A549 (cell line): ENCODE data around the gene GPC1. TPM values are rescaled to one million over a fixed set of nuclear protein-coding genes. Genes with fewer than 3 reads are reported as not detected.

Source experiments
- ATAC-seq, 2 experiments: fragments of 200-7000 bp in 1 of 2; fragments of >200 bp in 1 of 2; cut with Nextera tagmentation in 1 of 2; cut with Tn5 transposase in 1 of 2; 3 replicates each; pipeline versions ENCODE4 v1.8.0 to v1.9.1; 2018 to 2020; ENCODE audit warnings: mild to moderate bottlenecking in 1 of 2, moderate library complexity in 1 of 2
- CTCF ChIA-PET: fragments of 300-600 bp; sonication (Branson Sonifier 250); formaldehyde crosslinking; extraction: SDS; loops from one replicate; lab custom pipeline; 2021; ENCODE audit warnings: antibody characterized with exemption, inconsistent platforms; lab: Yijun Ruan, JAX
- POLR2A ChIA-PET: fragments of 350-600 bp; formaldehyde crosslinking; extraction: SDS; loops from one replicate; lab custom pipeline; 2021; ENCODE audit warnings: antibody characterized with exemption, inconsistent platforms; lab: Yijun Ruan, JAX
- DNase-seq, 2 experiments: peaks; one replicate each; pipeline versions ENCODE4 v3.0.0 to v3.0.0-alpha.2; 2011 to 2016; ENCODE audit warnings: low read depth in 1 of 2, low spot score in 1 of 2
- FAIRE-seq: peaks from 2 replicates; lab custom pipeline; 2011; peaks lifted over from hg19 to GRCh38; lab: Jason Lieb, UNC
- H3K27ac ChIP-seq, 2 experiments: fragments of >200 bp; sonication (Bioruptor Twin); formaldehyde crosslinking; 3 replicates each; pipeline ENCODE4 v1.5.1; 2016 to 2017
- H3K4me1 ChIP-seq: fragments of >200 bp; sonication (Bioruptor Twin); formaldehyde crosslinking; 3 replicates; pipeline ENCODE4 v1.6.1; 2016
- H3K4me2 ChIP-seq: fragments of >200 bp; sonication (Bioruptor Twin); formaldehyde crosslinking; 3 replicates; pipeline ENCODE4 v1.6.1; 2016
- H3K4me3 ChIP-seq: fragments of >200 bp; sonication (Bioruptor Twin); formaldehyde crosslinking; 3 replicates; pipeline ENCODE4 v1.5.1; 2016
- H3K9me3 ChIP-seq: fragments of >200 bp; sonication (Bioruptor Twin); formaldehyde crosslinking; 3 replicates; pipeline ENCODE4 v1.6.1; 2016
- ATOH8 ChIP-seq: fragments of 250-450 bp; sonication (Bioruptor Pico); IDR thresholded peaks from 2 replicates; pipeline ENCODE4 v1.5.0; 2020; ENCODE audit warnings: low read depth, mild to moderate bottlenecking, moderate library complexity
- CBX2 ChIP-seq: fragments of 200-600 bp; sonication (generic); IDR thresholded peaks from 2 replicates; pipeline ENCODE4 v1.6.1; 2016; ENCODE audit warnings: low read depth, mild to moderate bottlenecking, borderline replicate concordance
- CHD2 ChIP-seq: fragments of 150-350 bp; IDR thresholded peaks from 2 replicates; pipeline ENCODE4 v1.6.1; 2014; ENCODE audit warnings: low read length; ENCODE audit not compliant: partially characterized antibody
- CHD4 ChIP-seq: fragments of 200-600 bp; sonication (generic); IDR thresholded peaks from 2 replicates; pipeline ENCODE4 v1.6.1; 2016; ENCODE audit warnings: antibody characterized with exemption, mild to moderate bottlenecking, borderline replicate concordance
- CTCF ChIP-seq: fragments of >200 bp; sonication (Bioruptor Twin); formaldehyde crosslinking; IDR thresholded peaks from 3 replicates; pipeline ENCODE4 v1.5.1; 2016
- FOSB ChIP-seq: fragments of 250-450 bp; sonication (Bioruptor Pico); IDR thresholded peaks from 2 replicates; pipeline ENCODE4 v1.5.0; 2020; ENCODE audit warnings: mild to moderate bottlenecking, moderate library complexity
- FOSL2 ChIP-seq, 2 experiments: fragments of 450-650 bp in 1 of 2; fragments of >200 bp in 1 of 2; sonication (Bioruptor Twin) in 1 of 2; formaldehyde crosslinking; IDR thresholded peaks; 2 replicates each; pipeline versions ENCODE4 v1.5.0 to v1.6.1; 2016 to 2020; ENCODE audit warnings: mild to moderate bottlenecking in 1 of 2, moderate library complexity in 1 of 2
- HES2 ChIP-seq: fragments of >200 bp; sonication (Bioruptor Twin); formaldehyde crosslinking; IDR thresholded peaks from 2 replicates; pipeline ENCODE4 v1.6.1; 2016
- HMGXB4 ChIP-seq: fragments of 250-450 bp; sonication (Bioruptor Pico); IDR thresholded peaks from 2 replicates; pipeline ENCODE4 v1.5.0; 2021; ENCODE audit warnings: mild to moderate bottlenecking, moderate library complexity, borderline replicate concordance
- HOXA7 ChIP-seq: fragments of 250-450 bp; sonication (Bioruptor Pico); IDR thresholded peaks from 2 replicates; pipeline ENCODE4 v1.5.0; 2020; ENCODE audit warnings: mild to moderate bottlenecking, moderate library complexity
- KDM1A ChIP-seq: fragments of 200-600 bp; sonication (generic); IDR thresholded peaks from 2 replicates; pipeline ENCODE4 v1.6.1; 2016; ENCODE audit warnings: low read depth, mild to moderate bottlenecking
- MAZ ChIP-seq: fragments of 150-350 bp; IDR thresholded peaks from 2 replicates; pipeline ENCODE4 v1.6.1; 2014; ENCODE audit warnings: antibody characterized with exemption, low read depth, low read length, borderline replicate concordance
- MYC ChIP-seq: IDR thresholded peaks from 2 replicates; pipeline ENCODE4 v1.6.1; 2012; ENCODE audit warnings: mild to moderate bottlenecking, inconsistent platforms, low read length, improper control_type of control experiment, borderline replicate concordance
- RARB ChIP-seq: fragments of 250-450 bp; sonication (Bioruptor Pico); IDR thresholded peaks from 2 replicates; pipeline ENCODE4 v1.8.0; 2021; ENCODE audit warnings: mild to moderate bottlenecking, moderate library complexity
- REST ChIP-seq: fragments of 200-600 bp; sonication (generic); IDR thresholded peaks from 2 replicates; pipeline ENCODE4 v1.6.1; 2016; ENCODE audit warnings: antibody characterized with exemption, mild to moderate bottlenecking, moderate library complexity
- RFX5 ChIP-seq: fragments of 450-650 bp; IDR thresholded peaks from 2 replicates; pipeline ENCODE4 v1.7.1; 2014; ENCODE audit warnings: antibody characterized with exemption, mild to moderate bottlenecking, moderate library complexity
- SREBF2 ChIP-seq: fragments of 450-650 bp; IDR thresholded peaks from 2 replicates; pipeline ENCODE4 v1.6.1; 2014; ENCODE audit warnings: mild to moderate bottlenecking, moderate library complexity
- ZFP36 ChIP-seq: fragments of 450-650 bp; IDR thresholded peaks from 2 replicates; pipeline ENCODE4 v1.6.1; 2014; ENCODE audit warnings: borderline replicate concordance; ENCODE audit not compliant: partially characterized antibody
- WGBS: methylation state at CpG from one replicate; pipeline ENCODE4 v1.1.6; 2017; ENCODE audit errors: missing lambda C conversion rate; 5-methylcytosine and 5-hydroxymethylcytosine counted together
- polyA plus RNA-seq, 4 experiments: library from polyadenylated mRNA; depleted of rRNA in 3 of 4; stranded (reverse); fragments of >200 nt; fragmentation: RNase III in 1 of 4; extraction: RNeasy Plus Mini Kit Qiagen cat#74134 plus additional on column Dnase treatment in 1 of 4; gene quantifications; 2 replicates in 3 of 4; 3 replicates in 1 of 4; pipeline ENCODE4 v1.2.3, GENCODE V29; 2011 to 2017

The GPC1 gene
- polyA plus RNA-seq, 2 of the 4 experiments (the other 2 are of a cell fraction), result 19.8 to 97.7 TPM

GRCh38 chr2:240511351-240512108 lies 76.1 kb downstream of the GPC1 start:
- no peak for TF ChIP-seq RARB (CRISPR knock-in tag)
- TF ChIP-seq CHD2, result no peak
- TF ChIP-seq HMGXB4 (CRISPR knock-in tag), result no peak
- TF ChIP-seq ZFP36, result no peak
- no peak for TF ChIP-seq CHD4
- TF ChIP-seq KDM1A, result no peak
- TF ChIP-seq HOXA7 (CRISPR knock-in tag), result no peak
- no peak for TF ChIP-seq RFX5
- TF ChIP-seq FOSL2 (IDR thresholded peaks at IDR 0.05), result no peak
- TF ChIP-seq FOSL2 (CRISPR knock-in tag; IDR thresholded peaks at IDR 0.05), result no peak
- no peak for TF ChIP-seq REST
- no peak for TF ChIP-seq MAZ
- no peak for TF ChIP-seq MYC
- no peak for TF ChIP-seq SREBF2
- TF ChIP-seq CTCF, result no peak
- no peak for TF ChIP-seq FOSB (CRISPR knock-in tag)
- TF ChIP-seq HES2, result no peak
- TF ChIP-seq CBX2, result no peak
- TF ChIP-seq ATOH8 (CRISPR knock-in tag), result no peak
- CTCF ChIA-PET, result interaction anchor here (0.7 to 1.8 kb wide), 2 partner anchors 9 to 45 kb away, joined by 3 to 6 read pairs; no protein-coding TSS in a partner anchor
- Histone ChIP-seq H3K4me1 (no peaks in the 10 kb centered on the region), H3K4me2 (no peak overlapping the region), H3K4me3 (no peak overlapping the region), H3K9me3 (no peaks in the 10 kb centered on the region), H3K27ac (no peak overlapping the region)
- POLR2A ChIA-PET, result no interaction called here
- no peak for FAIRE-seq
- ATAC-seq, result no peak
- 97% methylated on average over 17 of the region's 31 CpGs for WGBS
- DNase-seq, result no peak
